HS-5 (cell line): ENCODE measurements around the gene AMPD3.

Experiments used
- DNase-seq: peaks from one replicate; pipeline ENCODE4 v3.0.0-alpha.2; 2012; ENCODE audit warnings: low read depth

The AMPD3 gene

GRCh38 chr11:10488934-10489691 lies 34.0 kb downstream of the AMPD3 start:
- DNase-seq, result no peak

GRCh38 chr11:10490032-10490397 lies 35.0 kb downstream of the AMPD3 start:
- DNase-seq, result no peak

- DNase-seq, result peak; percentile 95
Observed at GRCh38 chr11:10490398-10491241, 35.6 kb downstream of the AMPD3 start.

- DNase-seq, result no peak
Observed at GRCh38 chr11:10492084-10492483, 37.0 kb downstream of the AMPD3 start.

GRCh38 chr11:10493041-10493663 lies 38.1 kb downstream of the AMPD3 start:
- no peak for DNase-seq

- DNase-seq, result no peak
Observed at GRCh38 chr11:10494636-10495463, 39.8 kb downstream of the AMPD3 start.

- DNase-seq, result no peak
Observed at GRCh38 chr11:10495464-10495786, 40.4 kb downstream of the AMPD3 start.

GRCh38 chr11:10496296-10496936 lies 41.4 kb downstream of the AMPD3 start:
- DNase-seq, result no peak

GRCh38 chr11:10497371-10498021 lies 42.4 kb downstream of the AMPD3 start:
- DNase-seq, result no peak

GRCh38 chr11:10498022-10498400 lies 42.9 kb downstream of the AMPD3 start:
- DNase-seq, result no peak

GRCh38 chr11:10498426-10499250 lies 43.6 kb downstream of the AMPD3 start:
- no peak for DNase-seq

GRCh38 chr11:10499452-10499851 lies 44.4 kb downstream of the AMPD3 start:
- DNase-seq, result no peak

- DNase-seq, result no peak
Observed at GRCh38 chr11:10499874-10500601, 45.0 kb downstream of the AMPD3 start.

GRCh38 chr11:10500757-10501684 lies 46.0 kb downstream of the AMPD3 start:
- no peak for DNase-seq

- no peak for DNase-seq
Observed at GRCh38 chr11:10502065-10502680, 47.1 kb downstream of the AMPD3 start.

- no peak for DNase-seq
Observed at GRCh38 chr11:10502770-10503169, 47.7 kb downstream of the AMPD3 start.

GRCh38 chr11:10503221-10503620 lies 48.2 kb downstream of the AMPD3 start:
- no peak for DNase-seq
